HT-29 (cell line): Measurements from ENCODE around the gene PCBP2. TPM values are rescaled to one million over a fixed set of nuclear protein-coding genes. Genes with fewer than 3 reads are reported as not detected.
"Not testable (repeated sequence)": the region's sequence is repeated elsewhere in the genome, so short reads cannot be mapped to it uniquely, and the experiment has no call there.

Experiments
- DNase-seq: peaks from one replicate; pipeline ENCODE4 v3.0.0-alpha.2; 2015; ENCODE audit warnings: low spot score
- total RNA-seq: library from RNA; depleted of rRNA; stranded (reverse); fragments of >200 nt; shearing (Covaris generic); gene quantifications from 2 replicates; pipeline ENCODE4 v1.2.3, GENCODE V29; 2014

The PCBP2 gene
- total RNA-seq, 1 experiment from 2014 or later, result 135 TPM

DNA sequence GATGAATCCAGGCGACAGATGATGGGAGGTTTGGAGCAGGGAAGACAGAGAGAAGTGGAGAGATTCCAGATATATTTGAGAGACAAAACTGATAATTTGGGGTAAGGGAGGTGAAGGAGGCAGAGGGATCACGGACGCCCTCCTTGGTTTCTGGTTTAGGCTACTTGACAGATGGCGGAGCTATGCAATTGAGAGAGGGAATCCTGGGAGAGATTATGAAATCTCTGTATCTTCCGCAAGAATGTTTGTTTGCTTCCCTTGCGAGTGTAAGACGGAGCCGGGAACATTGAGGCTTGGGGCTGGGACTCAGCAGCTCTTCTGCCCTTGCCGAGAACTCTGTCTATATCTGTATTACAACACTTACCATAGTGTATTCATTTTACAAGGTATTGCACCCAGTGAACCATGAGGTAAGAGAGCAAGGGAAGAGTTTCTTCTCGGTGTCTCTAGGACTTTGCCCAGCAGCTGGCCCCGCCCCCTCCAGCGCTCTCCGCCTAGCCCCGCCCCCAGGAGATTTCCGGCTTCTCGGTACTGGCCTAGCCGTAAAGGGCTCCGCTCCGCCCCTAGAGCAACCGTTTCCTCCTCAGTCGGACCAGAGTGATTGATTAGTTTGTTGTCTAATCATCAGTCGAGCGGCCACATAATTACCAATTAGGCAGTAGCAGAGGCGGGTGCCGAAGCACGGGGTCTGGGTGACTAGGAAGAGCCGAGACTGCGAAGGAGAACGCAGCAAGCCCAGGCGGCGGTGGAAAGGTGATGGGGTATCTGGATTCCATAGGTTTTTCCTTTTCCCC is 10.7 kb upstream of the PCBP2 start, which contains the start of gene PRR13:
TSS of gene PRR13 (plus strand) at position 695 of the 794 bp plus-strand sequence. CDS start 981 bp downstream, outside the sequence.
- DNase-seq, result peak; percentile 99

DNA sequence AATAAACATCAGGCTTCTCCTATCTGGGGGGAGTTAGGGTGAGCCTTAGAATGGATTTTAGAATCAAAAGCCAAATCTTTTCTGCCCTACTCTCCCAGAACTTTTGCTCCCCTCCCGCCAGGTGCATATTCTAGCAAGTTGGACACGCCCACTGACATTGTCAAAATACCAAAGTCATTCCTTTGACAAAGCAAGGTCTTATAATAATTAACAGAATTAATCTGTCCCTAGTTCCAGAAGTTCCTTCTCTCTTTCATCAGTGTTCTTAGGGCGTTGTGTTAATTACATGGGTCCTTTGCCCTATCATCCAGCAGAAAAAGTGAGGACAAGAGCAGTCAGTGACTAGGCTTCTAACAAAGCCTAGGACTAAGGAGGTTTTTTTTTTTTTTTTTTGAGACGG is 7.9 kb upstream of the PCBP2 start:
- no peak for DNase-seq

DNA sequence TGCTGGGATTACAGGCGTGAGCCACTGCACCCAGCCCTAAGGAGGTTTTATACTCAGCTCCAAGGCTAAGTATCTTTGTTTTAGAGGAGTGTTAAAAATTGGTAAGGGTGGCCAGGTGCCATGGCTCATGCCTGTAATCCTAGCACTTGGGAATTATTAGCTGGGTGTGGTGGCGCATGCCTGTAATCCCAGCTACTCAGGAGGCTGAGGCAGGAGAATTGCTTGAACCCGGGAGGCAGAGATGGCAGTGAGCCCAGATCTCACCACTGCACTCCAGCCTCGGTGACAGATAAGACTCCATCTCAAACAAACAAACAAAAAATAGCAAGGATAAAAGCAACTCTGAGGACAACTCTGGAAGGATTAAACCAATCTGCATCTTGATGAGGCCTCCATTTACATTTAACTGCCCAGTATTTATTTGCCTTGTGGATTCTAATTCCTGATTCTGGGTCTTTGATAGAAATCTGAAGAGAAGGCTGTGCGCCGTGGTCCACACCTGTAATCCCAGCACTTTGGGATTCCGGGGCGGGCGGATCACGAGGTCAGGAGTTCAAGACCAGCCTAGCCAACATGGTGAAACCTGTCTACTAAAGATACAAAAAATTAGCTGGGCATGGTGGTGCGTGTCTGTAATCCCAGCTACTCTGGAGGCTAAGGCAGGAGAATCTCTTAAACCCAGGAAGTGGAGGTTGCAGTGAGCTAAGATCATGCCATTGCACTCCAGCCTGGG is 7.1 kb upstream of the PCBP2 start:
- not testable (repeated sequence) for DNase-seq

DNA sequence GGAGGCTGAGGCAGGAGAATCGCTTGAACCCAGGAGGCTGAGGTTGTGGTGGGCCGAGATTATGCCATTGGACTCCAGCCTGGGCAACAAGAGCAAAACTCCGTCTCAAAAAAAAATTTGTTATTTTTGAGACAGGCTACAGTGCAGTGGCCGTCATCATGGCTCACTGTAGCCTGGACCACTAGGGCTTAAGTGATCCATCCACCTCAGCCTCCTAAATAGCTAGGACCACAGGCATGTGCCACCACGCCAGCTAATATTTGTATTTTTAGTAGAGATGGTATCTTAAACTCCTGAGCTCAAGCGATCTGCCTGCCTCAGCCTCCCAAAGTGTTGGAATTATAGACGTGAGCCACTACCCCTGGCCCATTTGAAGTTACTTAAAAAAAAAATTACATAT is 966 bp upstream of the PCBP2 start:
- DNase-seq, result no peak

DNA sequence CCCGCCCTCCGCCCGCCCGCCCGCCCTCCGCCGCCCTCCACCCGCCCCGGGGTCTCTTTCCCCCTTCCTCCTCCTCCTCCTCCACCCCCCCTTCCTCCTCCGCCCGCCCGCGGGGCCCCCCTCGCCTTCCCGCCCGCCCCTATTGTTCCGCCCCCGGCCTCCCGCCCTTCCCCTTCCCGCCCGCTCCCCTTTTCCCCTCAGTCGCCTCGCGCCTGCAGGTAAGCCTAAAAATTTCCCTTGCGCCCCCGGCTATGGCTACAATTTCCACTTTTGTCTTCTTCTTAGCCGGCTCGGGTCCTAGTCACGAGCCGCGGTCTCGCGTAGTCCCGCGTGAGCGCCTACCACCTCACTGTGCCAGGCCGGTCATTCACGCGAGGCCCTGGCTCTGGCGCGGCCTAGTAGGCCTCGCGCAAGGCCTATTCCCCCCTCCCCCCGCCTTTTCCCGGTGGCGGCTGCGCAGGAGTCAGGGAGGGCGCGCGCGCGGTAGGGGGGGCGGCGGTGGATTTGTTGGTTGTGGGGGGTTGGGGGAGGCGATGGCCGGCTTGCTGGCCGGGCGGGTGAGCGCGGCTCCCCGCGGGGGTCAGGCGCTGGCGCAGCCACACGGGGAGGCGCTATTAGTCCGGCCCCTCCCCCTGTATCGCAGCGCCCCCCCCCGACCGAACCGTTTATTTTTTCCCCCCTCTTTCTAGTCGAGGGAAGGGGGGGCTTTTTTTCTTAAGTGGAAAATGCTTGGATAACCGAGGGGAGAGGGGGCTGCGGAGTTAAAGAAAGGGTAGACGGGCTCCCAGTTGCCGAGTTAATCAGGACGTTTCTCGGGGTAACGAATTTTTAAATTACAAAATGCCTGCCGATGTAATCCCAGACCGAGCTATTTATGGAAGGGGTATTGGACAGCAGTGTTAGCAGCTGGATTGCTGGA is 516 bp downstream of the PCBP2 start:
- DNase-seq, result peak; percentile 88

DNA sequence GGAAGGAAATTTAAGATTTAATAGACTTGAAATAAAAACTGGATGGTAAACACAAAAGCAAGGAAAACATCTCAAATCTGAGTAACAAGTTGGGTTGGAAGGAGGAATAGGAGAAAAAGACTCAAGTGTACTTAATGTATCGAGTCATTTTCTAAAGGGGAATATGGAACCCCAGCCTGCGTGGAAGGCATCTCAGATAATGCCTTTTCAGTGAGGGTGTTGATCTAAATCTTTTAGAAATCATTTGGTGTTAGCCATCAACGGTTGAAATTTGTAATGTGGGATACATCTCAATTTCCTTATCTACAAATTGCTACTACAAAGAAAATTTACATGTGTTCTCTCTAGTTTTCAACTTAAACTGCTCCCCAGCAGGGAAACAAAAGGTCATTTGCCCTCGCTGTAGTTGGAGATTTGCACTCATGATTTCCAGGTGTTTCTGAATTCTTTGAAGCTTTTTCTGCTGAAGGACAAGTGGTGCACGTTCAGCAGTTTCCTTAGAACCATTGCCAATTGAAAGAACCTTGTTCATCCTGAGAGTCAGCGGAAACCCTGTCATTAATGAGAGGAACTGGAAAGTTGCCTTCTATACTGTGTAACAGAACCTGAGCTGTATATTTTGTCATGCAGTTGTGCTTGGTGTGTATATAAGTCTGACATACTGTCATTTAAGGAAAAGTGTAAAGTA is 2.2 kb downstream of the PCBP2 start:
- DNase-seq, result no peak

DNA sequence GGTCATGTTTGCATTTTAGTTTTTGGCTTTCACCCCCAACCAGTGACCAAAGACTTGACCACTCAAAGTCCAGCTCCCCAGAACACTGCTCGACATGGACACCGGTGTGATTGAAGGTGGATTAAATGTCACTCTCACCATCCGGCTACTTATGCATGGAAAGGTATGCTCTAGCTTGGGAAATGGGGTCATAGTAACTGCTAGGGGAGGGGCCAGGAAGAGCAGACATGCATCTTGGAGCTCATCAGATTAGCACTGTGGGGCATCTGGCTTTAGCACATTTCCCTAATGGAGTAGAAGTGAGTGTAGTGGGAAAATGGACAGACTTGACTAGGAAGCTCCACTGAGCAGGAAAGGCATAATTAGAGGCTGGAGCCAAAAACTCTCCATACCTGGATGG is 2.8 kb downstream of the PCBP2 start:
- no peak for DNase-seq

DNA sequence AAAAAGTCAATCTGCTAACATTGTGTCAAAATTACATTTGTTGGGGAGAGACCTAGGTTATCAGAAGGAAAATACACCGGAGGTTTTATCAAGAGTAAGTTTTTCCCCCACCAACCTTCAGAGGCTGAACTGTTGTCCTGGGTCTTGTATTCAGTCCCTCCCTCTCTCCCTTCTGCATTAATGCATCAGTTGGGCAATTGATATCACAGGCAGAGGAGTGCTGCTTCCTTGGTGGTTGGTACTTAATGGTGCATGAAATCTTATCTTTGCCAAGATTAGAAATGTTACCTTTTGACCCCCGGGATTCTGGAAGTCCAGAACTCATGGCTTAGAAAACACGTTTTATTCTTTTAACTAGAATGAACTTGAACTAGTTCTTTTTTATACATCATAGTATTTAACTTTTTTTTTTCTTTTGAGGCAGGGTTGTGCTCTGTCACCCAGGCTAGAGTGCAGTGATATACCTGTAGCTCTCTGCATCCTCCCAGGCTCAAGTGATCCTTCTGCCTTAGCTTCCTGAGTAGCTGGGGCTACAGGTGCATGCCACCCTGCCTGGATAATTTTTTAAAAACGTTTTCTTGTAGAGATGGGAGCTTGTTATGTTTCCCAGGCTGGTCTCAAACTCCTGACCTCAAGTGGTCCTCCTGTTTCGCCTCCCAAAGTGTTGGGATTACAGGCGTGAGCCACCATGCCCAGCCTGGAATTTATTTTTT is 4.9 kb downstream of the PCBP2 start:
- no peak for DNase-seq

DNA sequence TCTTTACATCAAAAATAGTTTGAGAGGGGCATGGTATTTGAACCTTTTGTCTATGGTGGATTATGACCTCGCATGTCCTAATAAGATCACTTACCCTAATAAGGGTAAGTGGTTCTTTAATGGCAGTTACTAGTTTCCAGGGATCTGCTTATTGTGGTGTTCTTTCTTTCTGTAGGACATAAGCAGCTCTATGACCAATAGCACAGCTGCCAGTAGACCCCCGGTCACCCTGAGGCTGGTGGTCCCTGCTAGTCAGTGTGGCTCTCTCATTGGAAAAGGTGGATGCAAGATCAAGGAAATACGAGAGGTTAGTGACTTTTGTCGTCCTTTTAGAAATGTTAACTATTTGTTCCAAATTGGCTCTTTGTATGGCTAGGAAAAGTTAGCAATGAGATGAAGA is 7.2 kb downstream of the PCBP2 start:
- no peak for DNase-seq

DNA sequence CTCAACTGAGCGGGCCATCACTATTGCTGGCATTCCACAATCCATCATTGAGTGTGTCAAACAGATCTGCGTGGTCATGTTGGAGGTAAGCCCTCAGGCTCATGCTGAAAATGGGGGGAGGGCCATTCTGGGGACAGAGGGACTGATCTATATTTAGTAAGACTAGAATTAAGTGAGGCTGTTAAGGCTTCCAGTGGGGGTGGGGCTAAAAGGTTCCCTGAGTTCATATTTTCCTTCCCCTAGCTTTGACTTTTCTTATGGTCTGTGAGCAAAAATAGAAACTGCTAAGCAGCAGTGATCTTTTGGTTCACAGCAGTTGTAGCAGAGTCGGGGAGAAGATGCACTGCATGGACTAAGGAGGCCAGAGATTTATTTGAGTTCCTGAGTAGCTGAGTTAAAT is 9.2 kb downstream of the PCBP2 start:
- no peak for DNase-seq

DNA sequence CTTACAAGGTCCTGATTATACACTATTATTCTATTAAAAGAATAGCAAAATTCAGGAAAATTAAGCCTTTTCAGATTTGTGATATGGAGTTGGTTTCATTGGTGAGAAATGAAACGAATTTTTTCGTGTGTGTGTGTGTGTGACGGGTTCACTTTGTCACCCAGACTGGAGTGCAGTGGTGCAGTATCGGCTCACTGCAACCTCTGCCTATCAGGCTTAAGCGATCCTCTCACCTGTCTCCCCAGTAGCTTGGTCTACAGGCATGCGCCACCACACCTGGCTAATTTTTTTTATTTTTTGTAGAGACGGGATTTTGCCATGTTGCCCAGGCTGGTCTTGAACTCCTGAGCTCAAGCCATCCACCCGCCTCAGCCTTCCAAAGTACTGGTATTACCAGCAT is 9.7 kb downstream of the PCBP2 start:
- DNase-seq, result no peak

DNA sequence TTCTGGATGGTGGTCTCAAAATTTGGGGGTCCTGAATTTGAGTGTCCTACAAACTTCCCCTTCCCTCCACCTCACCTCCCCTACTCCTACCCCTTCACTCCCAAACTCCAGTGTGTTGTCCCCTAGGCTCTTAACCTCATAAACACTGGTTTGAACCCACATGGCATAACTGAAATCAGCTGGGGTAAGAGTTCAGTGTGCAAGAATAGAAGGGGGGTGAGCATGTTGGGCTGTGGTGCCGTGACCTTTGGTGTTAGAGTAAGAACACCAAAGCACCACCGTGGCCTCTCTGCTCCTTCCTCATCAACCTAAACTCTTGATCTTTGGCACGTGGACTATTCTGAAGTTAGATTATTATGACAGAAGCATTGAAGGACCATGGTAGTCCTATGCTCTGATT is 11.0 kb downstream of the PCBP2 start:
- no peak for DNase-seq

DNA sequence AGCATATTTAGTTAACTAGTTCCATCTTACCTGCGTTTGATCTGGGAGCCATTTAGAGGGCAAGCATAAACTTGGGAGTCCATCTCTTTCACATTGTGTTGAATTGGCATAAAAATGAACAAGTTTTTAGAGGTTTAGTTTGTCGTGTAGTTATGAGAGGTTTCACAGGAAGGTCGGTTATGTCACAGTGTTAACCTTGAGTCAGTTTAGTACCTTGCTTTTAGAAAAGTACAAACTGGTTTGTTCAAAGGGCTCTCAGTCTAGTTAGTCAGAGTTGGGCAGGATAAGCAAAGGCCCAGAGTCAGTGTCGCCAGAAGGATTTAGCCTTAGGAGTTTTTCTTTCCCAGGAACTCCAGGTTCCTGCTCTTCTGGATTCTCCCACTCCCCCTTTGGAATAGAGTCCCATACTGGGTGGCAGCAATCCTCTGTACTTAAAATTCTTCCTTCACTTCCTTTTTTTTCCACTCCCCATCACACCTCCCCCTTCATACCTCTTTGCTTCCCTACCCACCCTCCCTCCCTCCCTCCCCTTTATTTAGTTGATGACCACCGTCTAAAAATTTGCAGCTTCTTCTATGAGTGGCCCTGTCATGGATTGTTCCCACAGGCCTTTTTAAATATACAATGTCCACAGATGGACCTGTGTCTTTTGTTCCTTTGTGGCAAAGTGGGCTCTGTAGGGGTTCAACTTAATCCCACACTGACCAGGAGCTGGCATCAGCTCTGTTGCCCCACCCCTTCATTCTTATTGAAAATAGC is 12.1 kb downstream of the PCBP2 start:
- DNase-seq, result no peak

DNA sequence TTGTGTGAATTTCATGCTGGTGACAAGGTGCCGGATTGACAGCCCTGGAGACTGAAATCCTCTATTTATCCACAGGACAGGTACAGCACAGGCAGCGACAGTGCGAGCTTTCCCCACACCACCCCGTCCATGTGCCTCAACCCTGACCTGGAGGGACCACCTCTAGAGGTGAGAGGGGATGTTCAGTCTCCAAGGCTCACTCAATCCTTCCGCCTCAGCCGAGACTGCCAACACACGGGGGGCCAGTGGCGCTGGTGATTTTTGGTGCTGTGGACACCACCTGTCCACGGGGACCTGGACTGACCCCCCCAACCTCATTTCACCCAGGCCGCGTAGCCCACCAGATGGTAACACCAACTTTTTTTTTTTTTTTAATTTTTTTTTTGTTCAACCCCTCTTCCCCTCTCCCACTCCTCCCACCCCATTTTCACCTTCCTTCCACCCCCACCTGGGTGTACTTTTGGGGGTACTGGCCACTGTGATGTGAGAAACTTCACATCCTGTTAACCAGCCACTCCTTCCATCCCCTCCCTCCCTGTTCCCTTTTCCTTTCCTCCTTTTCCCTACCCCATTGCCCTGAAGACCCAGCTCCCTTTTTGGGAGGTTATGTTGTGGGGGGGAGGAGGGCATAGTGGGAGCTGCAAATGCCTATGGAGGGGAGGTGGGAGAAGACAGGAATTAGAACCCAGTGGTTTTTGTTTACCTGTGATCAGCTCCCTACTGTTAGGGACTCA is 12.9 kb downstream of the PCBP2 start:
- DNase-seq, result no peak

DNA sequence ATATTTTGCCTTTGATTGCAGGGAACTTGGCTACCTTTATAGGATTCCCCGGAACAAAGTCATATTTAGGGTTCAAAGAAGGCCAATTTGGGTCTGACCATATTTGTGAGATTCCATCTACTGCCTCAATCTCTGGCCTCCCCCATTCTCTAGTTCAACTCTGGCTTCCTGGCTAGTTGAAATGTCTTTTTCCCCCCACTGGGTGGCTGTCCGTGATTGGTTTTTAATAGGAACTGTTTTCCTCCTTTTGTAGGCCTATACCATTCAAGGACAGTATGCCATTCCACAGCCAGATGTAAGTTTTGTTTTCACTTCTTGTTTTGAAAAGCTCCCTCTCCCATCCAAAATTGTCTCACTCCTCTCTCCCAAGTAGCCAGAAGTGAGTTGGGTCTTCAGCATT is 13.8 kb downstream of the PCBP2 start:
- DNase-seq, result no peak

DNA sequence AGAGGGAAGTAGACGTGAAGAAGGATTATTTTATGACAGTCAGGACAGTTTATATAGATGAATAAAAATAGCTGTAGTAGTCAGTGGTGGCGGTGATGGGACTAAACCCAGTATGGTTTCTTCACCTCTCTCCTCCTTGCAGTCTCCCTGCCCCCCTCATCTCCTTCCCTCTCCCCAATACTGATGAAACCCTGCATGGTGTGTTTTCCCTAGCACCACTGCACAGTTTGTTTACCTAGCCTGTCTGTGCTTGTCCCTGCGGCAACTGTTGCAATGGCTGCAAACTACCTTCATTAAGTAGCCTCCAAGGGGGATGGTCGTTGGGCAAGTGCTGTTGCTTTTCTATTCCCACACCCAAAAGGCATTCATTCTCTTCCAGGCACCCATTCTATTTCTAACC is 14.7 kb downstream of the PCBP2 start:
- no peak for DNase-seq

DNA sequence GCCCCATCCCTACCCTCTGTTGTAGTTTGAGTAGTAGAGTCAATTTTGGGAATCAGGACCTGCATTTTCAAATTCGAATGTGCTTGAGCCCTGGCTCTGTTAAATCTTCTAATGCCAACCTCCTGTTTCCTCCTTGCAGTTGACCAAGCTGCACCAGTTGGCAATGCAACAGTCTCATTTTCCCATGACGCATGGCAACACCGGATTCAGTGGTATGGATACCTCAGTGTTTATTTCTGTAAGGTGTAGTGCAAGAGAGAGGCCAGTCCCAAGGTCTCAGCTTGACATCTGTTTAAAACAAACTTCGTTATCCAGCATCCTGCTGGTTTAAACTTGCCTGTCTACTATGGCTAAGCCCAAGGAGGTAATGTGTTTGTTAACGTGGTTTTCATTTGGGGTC is 15.2 kb downstream of the PCBP2 start:
- no peak for DNase-seq

DNA sequence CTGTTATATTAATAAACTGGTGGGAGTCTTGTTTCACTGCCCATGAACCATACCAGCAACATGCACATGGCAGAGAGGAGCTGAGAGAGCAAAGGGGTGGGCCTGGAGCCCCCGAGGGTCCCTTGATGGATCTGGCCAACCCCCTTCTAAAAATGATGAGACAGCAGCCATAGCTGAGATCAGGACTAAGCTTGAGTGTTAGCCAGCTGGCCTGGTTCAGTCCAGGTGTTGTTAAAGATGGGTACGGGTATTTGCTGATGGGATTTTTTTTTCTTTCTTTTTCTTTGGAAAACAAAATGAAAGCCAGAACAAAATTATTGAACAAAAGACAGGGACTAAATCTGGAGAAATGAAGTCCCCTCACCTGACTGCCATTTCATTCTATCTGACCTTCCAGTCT is 16.0 kb downstream of the PCBP2 start:
- DNase-seq, result no peak

DNA sequence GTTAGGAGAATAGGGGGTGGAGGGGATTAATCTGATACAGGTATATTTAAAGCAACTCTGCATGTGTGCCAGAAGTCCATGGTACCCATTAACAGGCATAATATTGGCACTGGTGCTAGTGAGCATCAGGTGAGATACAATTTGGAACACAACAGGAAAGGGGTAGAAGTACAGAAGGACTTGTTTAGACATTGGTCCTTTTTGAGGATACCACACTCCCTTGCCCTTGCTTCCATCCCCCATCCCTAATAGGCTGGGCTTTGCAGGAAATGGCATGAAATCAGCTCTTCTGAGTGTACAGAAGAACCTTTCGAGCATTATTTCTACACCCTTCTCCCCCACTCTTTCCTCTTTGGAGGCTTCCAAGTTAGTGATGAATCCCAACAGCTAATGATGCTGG is 16.4 kb downstream of the PCBP2 start:
- no peak for DNase-seq
